Stimulated activated CD8-positive, alpha-beta memory T cell treated with anti-CD3 and anti-CD28 coated beads, Interleukin-4, amount 100 ng/mL, for 1 hour (primary cell): ENCODE measurements around the gene CCDC82.

Experiments
- DNase-seq, 2 donors: peaks; one replicate each; pipeline ENCODE4 v3.0.0-alpha.2; 2020; ENCODE audit warnings: low read depth in 2 of 2, low spot score in 1 of 2

Gene CCDC82

DNA sequence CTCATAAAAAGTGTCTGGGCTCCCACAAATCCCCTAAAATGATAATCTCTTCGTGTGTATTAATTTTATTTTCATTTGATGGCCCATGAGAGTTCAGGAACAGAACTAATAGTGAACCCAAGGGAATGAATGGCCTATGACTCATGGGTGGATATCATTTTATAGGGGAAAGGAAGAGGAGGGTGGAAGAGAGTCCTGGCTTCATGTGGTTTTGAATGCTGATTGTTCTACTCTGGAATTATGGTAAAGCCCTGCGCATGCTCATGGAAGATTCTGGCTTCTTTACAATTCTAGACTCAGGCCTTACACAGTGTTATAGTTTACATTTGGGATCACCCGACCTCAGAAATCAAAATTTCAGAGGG, 82.0 kb downstream of the CCDC82 start:
- no peak for DNase-seq

DNA sequence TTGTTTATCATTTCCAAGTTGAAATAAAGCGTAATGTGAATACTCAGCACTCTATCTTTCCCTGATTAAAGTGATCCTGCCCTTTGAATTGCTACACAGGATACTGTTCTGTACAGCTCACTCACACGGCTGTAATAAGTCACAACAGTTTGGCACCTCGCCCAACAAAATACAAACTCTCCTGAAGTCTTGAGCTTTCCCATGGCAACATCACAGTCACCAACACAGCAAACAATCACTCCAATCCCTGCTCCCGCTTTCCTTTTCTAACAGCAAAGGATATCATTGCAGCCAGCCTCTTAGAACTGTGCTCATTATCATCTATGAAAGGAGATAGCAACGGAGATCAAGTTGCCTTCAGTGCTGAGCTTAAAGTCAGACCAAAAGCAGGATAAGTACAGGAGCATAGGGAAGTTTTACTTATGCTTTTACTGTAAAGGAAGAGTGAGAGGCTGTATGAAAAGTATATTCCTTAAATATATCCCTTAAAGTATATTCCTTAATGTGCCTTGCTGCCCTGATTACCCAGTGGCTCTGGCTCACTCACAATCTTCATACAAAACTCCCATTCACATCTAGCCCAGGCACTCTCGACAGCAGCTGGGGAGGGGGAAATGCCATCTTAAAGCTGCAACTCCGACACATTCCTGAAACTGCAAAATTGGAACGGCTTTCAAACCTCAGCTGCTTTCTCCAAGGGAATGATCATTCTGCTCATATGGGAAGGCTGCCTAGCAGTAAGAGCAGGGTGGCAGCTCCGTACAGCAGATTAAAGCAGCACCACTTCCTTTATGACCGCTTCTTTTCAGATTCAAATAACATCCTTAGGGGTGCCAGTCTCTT, 82.6 kb downstream of the CCDC82 start:
- DNase-seq: no peak

DNA sequence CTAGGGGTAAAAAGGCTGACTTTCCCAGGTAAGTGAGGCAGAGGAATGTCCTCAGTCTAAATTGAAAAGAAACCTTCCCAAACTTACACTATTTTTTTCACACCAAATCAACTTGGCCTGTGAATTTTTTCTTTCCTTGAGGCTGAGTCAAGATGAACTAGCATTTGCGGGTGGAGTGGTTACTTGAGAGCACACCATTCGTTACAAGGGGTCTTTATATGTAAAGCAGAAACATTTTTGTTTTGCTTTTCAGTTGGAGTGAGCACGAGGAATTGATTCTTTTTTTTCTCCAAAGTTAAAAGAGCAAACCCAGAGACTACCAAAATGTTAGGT, 83.1 kb downstream of the CCDC82 start:
- no peak for DNase-seq

DNA sequence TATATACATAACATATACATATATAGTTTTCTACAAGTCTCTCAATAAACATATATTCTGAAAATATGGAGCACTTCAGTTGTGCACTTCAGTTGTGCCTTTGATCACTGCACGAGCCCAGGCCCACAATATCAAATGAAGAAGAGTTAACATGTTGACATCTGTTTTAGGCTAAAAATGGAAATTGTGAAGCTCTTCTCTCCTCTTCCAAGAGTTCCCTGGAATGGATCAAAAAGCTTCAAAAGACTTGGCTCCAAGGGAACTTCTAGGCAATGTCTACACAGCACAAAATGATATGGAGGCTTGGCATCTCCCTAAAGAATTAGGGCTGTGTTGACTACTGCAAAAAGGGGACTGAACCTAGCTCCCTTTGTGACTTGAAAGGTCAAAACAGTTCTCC, 83.6 kb downstream of the CCDC82 start:
- no peak for DNase-seq

DNA sequence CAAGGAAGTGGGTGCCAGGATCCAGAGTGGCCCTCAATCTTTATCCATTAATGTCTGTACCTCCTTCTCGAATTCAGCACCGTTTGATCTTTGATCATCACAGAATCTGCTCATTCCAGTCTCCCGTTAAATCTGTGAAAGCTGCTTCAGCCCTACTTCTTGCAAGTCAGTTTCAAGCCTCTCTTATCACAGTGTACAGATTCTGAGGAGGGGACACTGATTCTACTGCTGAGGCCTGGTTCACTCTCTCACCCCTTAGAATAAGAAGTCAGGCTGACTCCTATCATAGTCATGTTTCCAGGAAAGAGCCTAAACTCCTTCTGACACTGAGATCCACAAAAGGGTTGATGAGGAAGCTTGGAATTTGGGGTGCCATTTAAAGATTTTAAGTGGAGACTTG, 85.7 kb downstream of the CCDC82 start:
- no peak for DNase-seq

DNA sequence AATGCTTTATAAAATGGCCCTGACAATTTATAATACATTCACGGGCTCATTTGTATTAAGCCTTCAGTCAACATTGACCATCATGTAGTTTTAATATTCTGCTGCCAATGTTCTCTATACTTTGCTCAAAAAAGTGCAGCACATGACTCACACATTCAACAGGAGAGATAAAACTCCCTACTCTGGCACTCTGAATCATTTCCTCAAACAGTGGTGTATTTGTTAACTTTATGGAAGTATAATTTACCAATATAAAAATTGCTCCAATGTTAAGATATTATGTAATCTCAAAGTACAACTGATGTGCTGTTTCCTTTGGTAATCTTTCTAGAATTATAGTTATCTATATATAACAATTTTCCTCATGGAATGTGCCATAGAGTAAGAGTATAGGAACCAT, 86.6 kb downstream of the CCDC82 start:
- DNase-seq: no peak
